ENCODE data around the gene MEGF11.

DNA sequence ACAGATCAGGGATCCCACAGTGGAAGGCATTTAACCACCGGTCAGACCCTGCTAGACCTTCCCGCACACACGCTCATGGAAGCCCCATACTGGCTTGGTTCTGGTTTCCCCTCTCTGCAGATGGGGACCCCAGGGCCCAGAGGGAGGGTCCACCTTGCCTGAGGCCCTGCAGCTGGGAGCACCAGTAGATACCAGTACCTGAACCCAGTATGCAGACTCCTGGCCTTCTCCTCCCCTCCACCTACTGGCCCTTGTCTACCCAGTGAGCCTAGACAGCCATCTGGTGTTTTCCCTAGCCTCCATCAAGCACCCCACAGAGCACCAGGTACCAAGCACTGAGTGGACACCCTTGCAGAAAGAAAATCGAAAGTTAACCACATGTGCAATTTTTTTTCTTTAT is 65.1 kb downstream of the MEGF11 start:
- TF ChIP-seq GATA2 (IDR thresholded peaks at IDR 0.05; ENCODE audit: low read depth, low read length) (no peak), GATA3 (IDR thresholded peaks at IDR 0.05; ENCODE audit: low read depth, low read length) (no peak)
